Mononuclear cell (primary cell): ENCODE measurements around the gene CNP. TPM values are rescaled to one million over a fixed set of nuclear protein-coding genes. Genes with fewer than 3 reads are reported as not detected.
"Not testable (repeated sequence)": the region's sequence is repeated elsewhere in the genome, so short reads cannot be mapped to it uniquely, and the experiment has no call there.

ENCODE experiments used
- H3K27me3 ChIP-seq: 2 replicates; pipeline ENCODE4 v1.6.0; 2011; ENCODE audit warnings: low read length, control low read depth; ENCODE audit not compliant: insufficient read depth
- H3K4me1 ChIP-seq: 2 replicates; pipeline ENCODE4 v1.5.1; 2011; ENCODE audit warnings: mild to moderate bottlenecking, low read length, control low read depth; ENCODE audit not compliant: insufficient read depth
- H3K4me3 ChIP-seq: 2 replicates; pipeline ENCODE4 v1.5.1; 2011; ENCODE audit warnings: mild to moderate bottlenecking, low read length, moderate library complexity
- H3K9me3 ChIP-seq: 2 replicates; pipeline ENCODE4 v1.5.1; 2011; ENCODE audit warnings: low read depth, mild to moderate bottlenecking, control low read depth, low read length
- total RNA-seq: library from RNA; depleted of rRNA; stranded (reverse); fragments of >200 nt; gene quantifications from one replicate; pipeline ENCODE4 v1.2.3, GENCODE V29; 2012

CNP gene
- total RNA-seq, 1 donor: 16.7 TPM

GRCh38 chr17:42001729-42002128 is 35.1 kb downstream of the CNP start:
- Histone ChIP-seq H3K4me1 (peaks cover 27% of the 10 kb centered on the region), H3K9me3 (no peaks in the 10 kb centered on the region), H3K27me3 (no peaks in the 10 kb centered on the region), H3K4me3 (no peak overlapping the region)

GRCh38 chr17:42002175-42002791 is 35.7 kb downstream of the CNP start:
- Histone ChIP-seq H3K4me3 (no peak overlapping the region), H3K9me3 (no peaks in the 10 kb centered on the region), H3K27me3 (no peaks in the 10 kb centered on the region), H3K4me1 (peaks cover 26% of the 10 kb centered on the region)

- H3K27me3 ChIP-seq: no peaks in the 10 kb centered on the region
- no peaks in the 10 kb centered on the region for H3K9me3 ChIP-seq
- no peak overlapping the region for H3K4me3 ChIP-seq
- peaks cover 28% of the 10 kb centered on the region for H3K4me1 ChIP-seq
Measured at GRCh38 chr17:42002792-42003301, 36.3 kb downstream of the CNP start.

GRCh38 chr17:42005166-42005565 is 38.6 kb downstream of the CNP start:
- H3K4me3 ChIP-seq: no peak overlapping the region
- H3K27me3 ChIP-seq: no peaks in the 10 kb centered on the region
- peaks cover 44% of the 10 kb centered on the region for H3K4me1 ChIP-seq
- no peaks in the 10 kb centered on the region for H3K9me3 ChIP-seq

GRCh38 chr17:42009170-42009569 is 42.6 kb downstream of the CNP start:
- Histone ChIP-seq H3K27me3 (no peaks in the 10 kb centered on the region), H3K9me3 (no peaks in the 10 kb centered on the region), H3K4me1 (peaks cover 71% of the 10 kb centered on the region), H3K4me3 (no peak overlapping the region)

GRCh38 chr17:42010266-42010680 is 43.7 kb downstream of the CNP start:
- peaks cover 81% of the 10 kb centered on the region for H3K4me1 ChIP-seq
- not testable (repeated sequence) for H3K4me3 ChIP-seq, H3K9me3 ChIP-seq, H3K27me3 ChIP-seq

GRCh38 chr17:42010898-42011516 is 44.4 kb downstream of the CNP start:
- Histone ChIP-seq H3K4me1 (peaks cover 84% of the 10 kb centered on the region), H3K4me3 (no peak overlapping the region), H3K27me3 (no peaks in the 10 kb centered on the region), H3K9me3 (no peaks in the 10 kb centered on the region)

- not testable (repeated sequence) for H3K27me3 ChIP-seq
Measured at GRCh38 chr17:42012363-42012762, 45.8 kb downstream of the CNP start.

GRCh38 chr17:42013740-42014139 is 47.1 kb downstream of the CNP start:
- not testable (repeated sequence) for H3K4me3 ChIP-seq, H3K27me3 ChIP-seq, H3K9me3 ChIP-seq
- H3K4me1 ChIP-seq: peaks cover 89% of the 10 kb centered on the region

More at GRCh38 chr17:42012363-42012762, 45.8 kb downstream of the CNP start:
- H3K4me1 ChIP-seq: peaks cover 82% of the 10 kb centered on the region
- not testable (repeated sequence) for H3K9me3 ChIP-seq, H3K4me3 ChIP-seq

- H3K9me3 ChIP-seq: no peaks in the 10 kb centered on the region
- peak overlapping the region; percentile 90 for H3K4me3 ChIP-seq
- no peaks in the 10 kb centered on the region for H3K27me3 ChIP-seq
- peaks cover 81% of the 10 kb centered on the region for H3K4me1 ChIP-seq
Measured at GRCh38 chr17:42016411-42016831, 49.8 kb downstream of the CNP start.

- H3K9me3 ChIP-seq: no peaks in the 10 kb centered on the region
- H3K4me1 ChIP-seq: peaks cover 77% of the 10 kb centered on the region
- peak within 1 kb of the TSS; percentile 90 for H3K4me3 ChIP-seq
- no peaks in the 10 kb centered on the region for H3K27me3 ChIP-seq
Measured at GRCh38 chr17:42016941-42017865, 50.6 kb downstream of the CNP start, which contains the start of gene DNAJC7. Gene DNAJC7 (minus strand): TSS chr17:42017439. CDS start chr17:42017416, 23 bp downstream.

GRCh38 chr17:42017866-42018200 is 51.2 kb downstream of the CNP start:
- Histone ChIP-seq H3K9me3 (no peaks in the 10 kb centered on the region), H3K27me3 (no peaks in the 10 kb centered on the region), H3K4me3 (peak overlapping the region; percentile 90), H3K4me1 (peaks cover 77% of the 10 kb centered on the region)

- Histone ChIP-seq H3K4me1 (peaks cover 77% of the 10 kb centered on the region), H3K4me3 (no peak overlapping the region), H3K9me3 (no peaks in the 10 kb centered on the region), H3K27me3 (no peaks in the 10 kb centered on the region)
Measured at GRCh38 chr17:42018339-42018738, 51.7 kb downstream of the CNP start.

GRCh38 chr17:42018988-42019387 is 52.4 kb downstream of the CNP start:
- H3K9me3 ChIP-seq: no peaks in the 10 kb centered on the region
- peaks cover 77% of the 10 kb centered on the region for H3K4me1 ChIP-seq
- H3K27me3 ChIP-seq: no peaks in the 10 kb centered on the region
- no peak overlapping the region for H3K4me3 ChIP-seq
